DMS53 treated with DMSO at 0.1 percent for 48 hours (cell line): ENCODE measurements around the gene NACAD.
"Not testable (repeated sequence)": the region's sequence is repeated elsewhere in the genome, so short reads cannot be mapped to it uniquely, and the experiment has no call there.

Experiments used
- DNase-seq: peaks from one replicate; lab custom pipeline; 2025; ENCODE audit not compliant: unreplicated experiment; lab: John Stamatoyannopoulos, UW

Gene NACAD

GRCh38 chr7:45060295-45060694 is 28.5 kb downstream of the NACAD start:
- DNase-seq: no peak

GRCh38 chr7:45057878-45058277 is 30.9 kb downstream of the NACAD start:
- no peak for DNase-seq

DNA sequence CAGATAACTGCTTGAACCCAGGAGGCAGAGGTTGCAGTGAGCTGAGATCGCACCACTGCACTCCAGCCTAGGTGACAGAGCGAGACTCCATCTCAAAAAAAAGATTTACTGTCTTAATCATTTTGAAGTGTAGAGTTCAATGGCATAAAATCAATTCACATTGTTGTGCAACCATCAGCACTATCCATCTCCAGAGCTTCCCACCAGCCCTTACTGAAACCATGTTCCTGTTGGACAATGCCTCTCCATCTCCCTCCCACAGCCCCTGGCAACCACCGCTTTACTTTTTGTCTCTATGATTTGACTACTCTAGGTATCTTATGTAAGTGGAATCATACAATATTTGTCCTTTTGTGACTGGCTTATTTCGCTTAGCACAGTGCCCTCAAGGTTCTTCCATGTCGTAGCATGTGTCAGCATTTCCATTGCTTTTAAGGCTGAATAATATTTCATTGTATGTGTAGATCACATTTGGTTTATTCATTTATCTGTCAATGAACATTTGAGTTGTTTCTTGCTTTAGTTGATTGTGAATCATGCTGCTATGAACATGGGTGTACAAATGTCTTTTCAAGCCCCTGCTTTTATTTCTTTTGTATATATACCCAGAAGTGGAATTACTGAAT is 33.1 kb downstream of the NACAD start:
- no peak for DNase-seq

GRCh38 chr7:45055016-45055415 is 33.8 kb downstream of the NACAD start:
- DNase-seq: no peak

- no peak for DNase-seq
Observed at GRCh38 chr7:45054442-45054841, 34.3 kb downstream of the NACAD start.

DNA sequence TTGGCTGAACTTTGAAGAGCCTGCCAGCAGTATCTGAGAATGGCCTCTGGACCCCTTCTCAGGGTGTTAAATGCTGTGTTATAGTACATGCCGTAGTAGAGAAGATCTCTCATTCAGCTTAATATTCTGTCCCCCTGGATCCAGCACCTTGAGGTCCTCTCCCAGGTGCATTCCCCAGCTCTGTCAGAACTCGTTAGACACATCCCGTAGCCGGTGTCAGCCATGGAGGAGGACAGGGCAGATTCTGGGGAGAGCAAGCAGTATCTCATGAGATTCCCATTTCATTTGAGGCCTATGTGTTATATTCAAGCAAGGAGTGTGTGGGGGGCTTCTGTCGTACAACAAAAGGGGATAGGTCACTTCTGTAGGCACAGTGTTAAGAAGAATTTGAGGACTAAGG is 34.8 kb downstream of the NACAD start:
- DNase-seq: no peak

- DNase-seq: no peak
Observed at GRCh38 chr7:45053401-45053800, 35.4 kb downstream of the NACAD start.

DNA sequence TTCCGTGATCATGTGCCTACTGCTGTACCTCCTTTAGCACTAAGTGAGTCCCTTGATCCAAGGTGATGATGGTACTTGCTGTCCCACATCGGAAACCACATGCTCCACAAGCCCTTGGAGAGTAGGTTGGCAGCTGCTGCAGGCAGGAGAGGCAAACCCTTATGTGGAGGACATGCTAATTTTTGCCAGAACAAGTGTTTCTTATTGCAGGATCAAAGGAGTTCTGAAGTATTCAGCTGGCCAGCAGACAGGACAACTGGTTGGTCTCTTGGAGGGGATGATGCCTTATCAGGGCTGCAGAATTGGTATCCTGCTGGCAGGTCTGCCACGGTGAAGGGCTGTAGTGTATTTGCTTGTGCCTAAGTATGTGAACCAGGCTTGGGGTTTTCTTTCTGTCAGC is 36.8 kb downstream of the NACAD start:
- peak; percentile 19 for DNase-seq

GRCh38 chr7:45050198-45050597 is 38.6 kb downstream of the NACAD start:
- DNase-seq: no peak

DNA sequence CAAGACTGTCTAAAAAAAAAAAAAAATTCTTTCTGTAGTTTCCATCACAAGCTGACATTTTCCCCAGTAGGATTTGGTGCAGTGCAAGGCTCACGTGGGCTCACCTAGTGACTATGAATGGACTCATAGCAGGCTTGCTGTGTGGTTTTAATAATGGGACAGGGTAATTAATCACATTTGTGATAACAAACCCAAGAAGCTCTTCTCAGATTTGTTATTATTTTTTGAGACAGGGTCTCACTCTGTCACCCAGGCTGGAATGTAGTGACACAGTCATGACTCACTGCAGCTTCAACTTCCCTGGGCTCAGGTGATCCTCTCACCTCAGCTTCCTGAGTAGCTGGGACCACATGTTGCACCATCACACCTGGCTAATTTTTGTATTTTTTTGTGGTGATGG is 40.0 kb downstream of the NACAD start:
- DNase-seq: no peak

GRCh38 chr7:45044338-45044737 is 44.4 kb downstream of the NACAD start:
- DNase-seq: no peak

- DNase-seq: no peak
Observed at GRCh38 chr7:45039106-45039505, 49.7 kb downstream of the NACAD start.

DNA sequence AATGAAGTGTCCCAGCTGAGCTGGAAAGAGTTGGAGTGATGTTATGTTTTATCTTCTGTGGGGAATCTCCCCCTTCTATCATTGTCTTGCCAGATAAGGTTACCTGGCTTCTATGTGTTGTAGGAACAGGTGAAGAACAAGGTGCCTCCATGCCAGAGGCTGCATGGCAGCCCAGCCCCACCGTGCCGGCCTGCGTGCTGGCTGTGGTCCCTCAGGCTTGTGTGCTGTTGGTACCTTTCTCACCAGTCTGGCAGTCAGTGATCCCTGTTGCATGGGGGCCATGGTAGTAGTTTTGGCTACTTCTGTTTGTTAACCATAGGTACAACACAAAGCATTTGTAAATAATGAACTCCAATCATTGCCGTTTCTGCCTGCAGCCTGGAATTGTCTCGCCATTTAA is 50.9 kb downstream of the NACAD start:
- no peak for DNase-seq

DNA sequence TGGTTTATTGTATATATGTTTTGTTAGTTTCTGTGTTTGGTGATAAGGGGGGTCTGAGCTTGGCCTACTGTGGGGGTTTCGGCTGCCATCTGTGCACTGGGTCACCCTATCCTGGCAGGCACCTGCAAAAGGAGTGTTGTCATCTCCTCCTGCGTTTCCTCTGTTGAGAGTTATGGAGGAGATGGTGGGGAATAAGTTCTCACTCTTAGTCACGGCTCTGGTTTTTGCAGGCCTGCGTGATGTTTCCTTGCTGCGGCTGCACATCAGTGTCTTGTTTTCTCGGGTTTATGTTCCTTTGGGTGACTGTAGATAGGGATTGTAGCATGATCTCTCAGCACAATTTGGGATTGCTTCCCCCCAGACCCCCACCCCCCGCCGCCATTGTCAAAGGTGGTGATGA is 52.0 kb downstream of the NACAD start:
- DNase-seq: no peak

DNA sequence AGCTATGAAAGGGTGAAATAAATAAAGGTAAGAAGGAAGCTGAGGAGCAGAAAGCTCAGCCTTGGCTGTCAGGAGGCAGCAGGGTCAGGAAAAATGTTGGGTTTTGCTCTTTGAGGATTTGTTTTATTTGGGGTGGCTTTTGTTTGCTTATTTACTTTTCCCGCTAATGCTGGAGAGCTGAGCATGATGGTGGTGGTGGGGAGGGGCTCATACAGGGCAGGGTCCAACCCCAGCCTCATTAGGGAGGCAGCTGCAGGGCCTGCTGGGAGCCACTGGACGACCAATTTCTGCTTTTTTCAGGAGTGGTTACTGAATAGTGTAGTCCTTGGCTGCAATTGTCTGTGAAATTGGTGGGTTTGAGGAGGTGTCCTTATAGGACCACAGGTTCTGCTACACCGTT is 52.5 kb downstream of the NACAD start:
- DNase-seq: no peak

- DNase-seq: no peak
Observed at GRCh38 chr7:45035893-45036292, 52.9 kb downstream of the NACAD start.

DNA sequence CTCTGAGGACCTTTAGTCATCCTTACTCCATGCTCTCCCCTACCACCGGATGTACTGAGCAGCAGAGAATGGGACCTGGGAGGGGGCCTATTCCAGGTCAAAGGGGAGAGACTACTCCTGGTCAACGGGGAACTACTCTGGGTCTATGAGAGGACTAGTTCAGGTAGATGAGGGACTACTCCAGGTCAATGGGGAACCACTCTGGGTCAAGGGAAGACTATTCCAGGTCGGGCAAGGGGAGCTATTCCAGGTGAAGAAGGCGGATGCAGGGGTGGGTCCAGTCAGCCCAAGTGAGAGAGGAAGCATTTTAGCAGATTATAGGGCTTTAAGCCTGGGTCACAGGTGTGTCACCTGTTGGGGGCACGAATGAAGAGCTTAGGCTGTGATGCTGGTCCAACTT is 53.4 kb downstream of the NACAD start:
- DNase-seq: no peak

DNA sequence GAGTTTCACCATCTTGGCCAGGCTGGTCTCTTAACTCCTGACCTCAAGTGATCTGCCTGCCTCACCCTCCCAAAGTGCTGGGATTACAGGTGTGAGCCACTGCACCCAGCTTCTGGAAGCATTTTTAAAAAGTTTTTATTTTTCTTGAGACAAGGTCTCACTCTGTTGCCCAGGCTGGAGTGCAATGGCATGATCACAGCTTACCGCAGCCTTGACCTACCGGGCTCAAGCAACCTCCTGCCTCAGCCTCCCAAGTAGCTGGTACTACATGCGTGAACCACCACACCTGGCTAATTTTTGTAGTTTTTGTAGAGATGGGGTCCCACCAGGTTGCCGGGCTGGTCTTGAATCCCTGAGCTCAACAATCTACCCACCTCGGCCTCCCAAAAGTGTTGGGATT is 54.1 kb downstream of the NACAD start:
- DNase-seq: not testable (repeated sequence)

DNA sequence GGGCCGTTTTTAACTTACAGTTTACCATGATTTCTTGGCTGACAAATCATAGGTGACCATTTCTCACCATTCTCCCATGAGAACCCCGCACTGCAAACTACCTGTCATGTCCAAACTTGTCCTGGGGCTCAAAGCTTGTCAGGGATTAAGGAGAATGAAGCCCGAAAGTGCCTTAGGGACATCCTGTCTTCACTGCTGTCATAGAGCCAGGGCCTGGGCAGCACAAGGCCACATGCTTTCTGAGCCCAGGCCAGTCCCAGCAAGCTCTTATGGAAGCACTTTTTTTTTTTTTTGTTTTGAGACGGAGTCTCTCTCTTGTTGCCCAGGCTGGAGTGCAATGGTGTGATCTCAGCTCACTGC is 54.9 kb downstream of the NACAD start:
- DNase-seq: no peak

DNA sequence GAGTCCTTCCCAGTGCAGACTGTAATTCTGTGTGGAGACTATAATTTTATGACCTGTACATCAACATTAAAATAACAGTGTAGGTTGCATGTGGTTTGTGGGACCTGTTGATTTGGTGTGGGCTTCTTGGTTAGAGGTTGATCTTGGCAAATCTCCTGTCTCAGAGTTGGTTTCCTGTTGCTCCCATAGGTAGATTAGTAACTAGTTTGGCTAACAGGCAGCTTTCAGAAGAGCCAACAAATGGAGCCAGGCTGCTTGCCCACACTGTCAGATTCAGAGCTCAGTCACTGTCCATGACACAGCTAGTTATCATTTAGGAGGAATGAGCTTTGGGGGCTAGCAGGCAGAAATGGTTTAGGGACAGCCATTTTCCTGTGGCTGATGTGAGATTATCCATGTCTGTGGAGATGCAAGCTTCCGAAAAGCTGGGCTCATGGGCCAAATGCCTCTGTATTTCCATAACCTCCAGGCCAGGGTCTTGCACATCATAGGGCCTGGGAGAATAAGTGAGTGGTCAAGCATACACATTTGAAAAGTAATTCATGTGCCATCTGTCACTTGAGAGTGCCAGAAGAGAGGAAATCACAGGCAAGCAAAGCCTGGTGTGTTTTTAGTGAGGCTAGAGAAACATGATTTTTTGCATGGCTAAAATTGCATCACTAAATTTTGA is 55.4 kb downstream of the NACAD start:
- no peak for DNase-seq

DNA sequence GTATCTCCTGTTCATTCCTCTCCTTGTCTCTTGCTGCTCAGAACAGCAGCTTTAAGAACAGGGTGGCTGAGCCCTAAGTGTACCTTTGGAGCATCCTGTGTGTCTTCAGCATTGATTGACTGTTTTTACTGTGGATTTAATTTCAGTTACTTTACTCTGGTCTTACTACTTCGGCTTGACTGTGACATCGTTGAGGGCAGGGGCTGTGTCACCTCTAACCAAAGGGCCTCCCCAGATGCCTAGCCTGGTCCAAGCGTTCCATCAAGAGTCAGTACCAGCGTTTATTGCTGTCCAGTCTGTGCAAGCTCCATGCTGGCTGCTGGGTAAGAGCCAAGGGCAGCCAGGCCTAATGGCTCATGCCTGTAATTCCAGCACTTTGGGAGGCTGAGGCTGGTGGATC is 56.3 kb downstream of the NACAD start:
- DNase-seq: no peak

- DNase-seq: peak; percentile 21
Observed at GRCh38 chr7:45031829-45032228, 56.9 kb downstream of the NACAD start.
